Activated CD4-positive, alpha-beta T cell treated with anti-CD3 and anti-CD28 coated beads, Interleukin-2, amount 50 U/mL, for 48 hours (primary cell): ENCODE data around the gene ZNF697.
A peak's percentile ranks its signal among the peaks of the same experiment; 100 is the strongest.
"Not testable (repeated sequence)": the region's sequence is repeated elsewhere in the genome, so short reads cannot be mapped to it uniquely, and the experiment has no call there.

Experiments
- DNase-seq, 2 experiments: peaks; one replicate each; pipeline ENCODE4 v3.0.0-alpha.2; 2020

ZNF697 gene

DNA sequence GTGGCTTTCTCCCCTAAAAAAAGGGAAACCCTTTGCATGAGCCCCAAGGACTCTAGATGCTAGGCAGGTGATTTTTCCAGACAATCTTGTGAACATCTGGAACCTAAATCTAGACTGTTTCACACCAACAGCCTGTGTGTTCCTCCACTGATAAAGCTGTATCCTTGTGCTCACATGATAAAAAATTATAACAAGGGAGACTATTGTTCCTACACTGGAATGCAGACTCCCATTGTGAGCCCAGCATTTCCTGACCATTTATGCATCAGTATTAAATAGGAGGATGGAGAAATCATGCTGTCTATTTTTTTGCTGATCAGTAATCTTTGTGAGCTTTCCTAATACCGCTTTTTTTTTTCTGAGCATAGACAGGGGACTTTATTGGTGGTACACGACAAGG lies 52.5 kb downstream of the ZNF697 start:
- no peak for DNase-seq

GRCh38 chr1:119595168-119595567 lies 52.9 kb downstream of the ZNF697 start:
- no peak for DNase-seq

DNA sequence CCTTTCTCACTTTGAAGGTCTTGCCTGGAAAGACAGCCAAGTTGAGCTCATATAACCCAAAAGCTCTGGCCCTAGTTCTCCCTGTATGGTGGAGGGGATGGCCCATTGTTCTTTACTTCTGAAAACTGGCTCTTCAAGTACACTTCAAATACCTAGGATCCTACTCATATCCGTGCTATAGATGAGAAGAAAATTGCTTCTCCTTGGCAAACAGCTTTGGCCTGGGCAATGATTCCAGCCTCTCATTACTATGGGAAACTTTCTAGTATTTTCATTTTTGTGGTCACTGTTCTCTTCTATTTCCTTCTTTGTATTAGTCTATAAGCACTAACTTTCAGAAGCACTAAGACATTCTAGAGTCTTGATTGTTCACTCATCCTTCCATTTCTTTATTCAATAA lies 53.7 kb downstream of the ZNF697 start:
- no peak for DNase-seq

GRCh38 chr1:119593805-119594204 lies 54.3 kb downstream of the ZNF697 start:
- no peak for DNase-seq

DNA sequence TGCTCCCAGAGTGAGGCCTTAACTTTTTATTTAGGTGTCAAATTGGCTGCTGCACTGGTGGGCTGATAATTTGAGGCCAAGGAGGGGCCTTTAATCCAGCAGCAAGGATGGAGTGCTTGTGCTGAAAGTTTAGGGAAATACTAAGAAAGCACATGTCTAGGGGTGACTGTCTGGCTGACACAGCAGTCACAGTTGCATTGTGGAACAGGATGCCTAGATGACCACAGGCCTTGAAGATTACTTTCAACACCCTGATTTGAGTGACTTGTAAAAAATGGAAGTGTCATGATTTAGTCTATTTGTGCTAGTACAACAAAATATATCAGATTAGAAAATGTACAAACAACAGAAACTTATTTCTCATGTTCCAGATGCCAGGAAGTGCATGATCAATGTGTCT lies 57.7 kb downstream of the ZNF697 start:
- no peak for DNase-seq

- DNase-seq: no peak
Measured at GRCh38 chr1:119588621-119589020, 59.4 kb downstream of the ZNF697 start.

DNA sequence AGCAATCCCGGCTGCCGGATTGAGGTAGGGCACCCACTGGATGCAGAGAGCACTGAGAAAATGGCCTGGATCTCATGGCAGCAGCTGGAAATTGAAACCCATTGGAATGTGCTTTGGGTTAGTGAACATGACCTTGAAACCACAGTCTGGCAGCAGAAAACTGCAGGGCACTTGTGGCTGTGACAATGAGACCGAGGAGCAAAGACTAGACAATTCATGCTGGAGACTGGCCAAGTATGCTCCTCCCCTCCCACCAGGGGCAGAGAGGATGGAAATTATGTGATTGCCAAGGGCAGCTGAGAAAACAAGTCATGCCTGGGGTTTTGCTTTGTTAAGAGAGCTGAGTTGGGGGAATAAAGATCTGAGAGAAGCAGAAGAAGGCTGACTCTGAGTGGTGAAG lies 60.7 kb downstream of the ZNF697 start:
- no peak for DNase-seq

- DNase-seq: not testable (repeated sequence)
Measured at GRCh38 chr1:119585801-119586200, 62.3 kb downstream of the ZNF697 start.

- peak; percentile 11 to 25 for DNase-seq
Measured at GRCh38 chr1:119582801-119583200, 65.3 kb downstream of the ZNF697 start.

GRCh38 chr1:119581076-119581475 lies 67.0 kb downstream of the ZNF697 start:
- DNase-seq: not testable (repeated sequence)

DNA sequence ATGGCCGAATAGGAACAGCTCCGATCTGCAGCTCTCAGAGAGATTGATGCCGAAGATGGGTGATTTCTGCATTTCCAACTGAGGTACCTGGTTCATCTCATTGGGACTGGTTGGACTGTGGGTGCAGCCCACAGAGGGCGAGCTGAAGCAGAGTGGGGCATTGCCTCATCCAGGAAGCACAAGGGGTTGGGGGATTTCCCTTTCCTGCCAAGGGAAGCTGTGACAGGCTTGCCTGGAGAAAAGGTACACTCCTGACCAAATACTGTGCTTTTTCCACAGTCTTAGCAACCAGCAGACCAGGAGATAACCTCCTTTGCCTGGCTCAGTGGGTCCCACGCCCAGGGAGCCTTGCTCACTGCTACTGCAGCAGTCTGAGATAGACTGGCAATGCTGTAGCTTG lies 74.2 kb downstream of the ZNF697 start:
- DNase-seq: no peak

GRCh38 chr1:119569930-119570622 lies 78.0 kb downstream of the ZNF697 start:
- not testable (repeated sequence) for DNase-seq
